ENCODE measurements around the gene ACSM6. TPM values are rescaled to one million over a fixed set of nuclear protein-coding genes. Genes with fewer than 3 reads are reported as not detected.
A peak's percentile ranks its signal among the peaks of the same experiment; 100 is the strongest.

Gene ACSM6
- total RNA-seq, 1 experiment from 2014 or later, result not detected

DNA sequence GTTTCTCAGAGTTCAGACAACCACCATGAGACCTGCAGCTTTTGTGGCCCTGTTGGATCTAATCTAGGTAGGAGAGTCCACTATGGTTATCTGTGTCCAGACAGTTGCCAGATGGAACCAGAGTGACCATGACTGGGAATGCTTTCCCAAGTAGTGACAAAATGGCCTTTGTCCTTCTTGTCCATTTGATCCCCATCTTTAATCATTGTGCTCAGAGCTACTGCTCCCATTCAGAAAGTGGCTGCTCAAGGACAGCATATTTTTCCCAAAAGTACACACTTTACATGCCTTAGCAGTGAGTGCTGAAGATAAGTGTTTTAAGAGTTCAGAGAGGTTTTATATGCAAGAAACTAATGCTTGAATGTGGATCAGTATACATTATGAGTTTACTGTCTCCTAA, 5.4 kb upstream of the ACSM6 start:
- H3K36me3 Mint-ChIP-seq, result no peaks in the 10 kb centered on the region
- no peak for TF ChIP-seq ZNF138 (CRISPR knock-in tag; conservative IDR thresholded peaks at IDR 0.05)
- no peak for TF ChIP-seq OVOL2 (CRISPR knock-in tag; IDR thresholded peaks at IDR 0.05; ENCODE audit: borderline replicate concordance)
- no peak for TF ChIP-seq TCF7 (CRISPR knock-in tag; IDR thresholded peaks at IDR 0.05; ENCODE audit: low read depth)
- TF ChIP-seq, protein P1, sequence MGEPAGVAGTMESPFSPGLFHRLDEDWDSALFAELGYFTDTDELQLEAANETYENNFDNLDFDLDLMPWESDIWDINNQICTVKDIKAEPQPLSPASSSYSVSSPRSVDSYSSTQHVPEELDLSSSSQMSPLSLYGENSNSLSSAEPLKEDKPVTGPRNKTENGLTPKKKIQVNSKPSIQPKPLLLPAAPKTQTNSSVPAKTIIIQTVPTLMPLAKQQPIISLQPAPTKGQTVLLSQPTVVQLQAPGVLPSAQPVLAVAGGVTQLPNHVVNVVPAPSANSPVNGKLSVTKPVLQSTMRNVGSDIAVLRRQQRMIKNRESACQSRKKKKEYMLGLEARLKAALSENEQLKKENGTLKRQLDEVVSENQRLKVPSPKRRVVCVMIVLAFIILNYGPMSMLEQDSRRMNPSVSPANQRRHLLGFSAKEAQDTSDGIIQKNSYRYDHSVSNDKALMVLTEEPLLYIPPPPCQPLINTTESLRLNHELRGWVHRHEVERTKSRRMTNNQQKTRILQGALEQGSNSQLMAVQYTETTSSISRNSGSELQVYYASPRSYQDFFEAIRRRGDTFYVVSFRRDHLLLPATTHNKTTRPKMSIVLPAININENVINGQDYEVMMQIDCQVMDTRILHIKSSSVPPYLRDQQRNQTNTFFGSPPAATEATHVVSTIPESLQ (CRISPR knock-in tag; IDR thresholded peaks at IDR 0.05), result no peak
- TF ChIP-seq, protein P2, sequence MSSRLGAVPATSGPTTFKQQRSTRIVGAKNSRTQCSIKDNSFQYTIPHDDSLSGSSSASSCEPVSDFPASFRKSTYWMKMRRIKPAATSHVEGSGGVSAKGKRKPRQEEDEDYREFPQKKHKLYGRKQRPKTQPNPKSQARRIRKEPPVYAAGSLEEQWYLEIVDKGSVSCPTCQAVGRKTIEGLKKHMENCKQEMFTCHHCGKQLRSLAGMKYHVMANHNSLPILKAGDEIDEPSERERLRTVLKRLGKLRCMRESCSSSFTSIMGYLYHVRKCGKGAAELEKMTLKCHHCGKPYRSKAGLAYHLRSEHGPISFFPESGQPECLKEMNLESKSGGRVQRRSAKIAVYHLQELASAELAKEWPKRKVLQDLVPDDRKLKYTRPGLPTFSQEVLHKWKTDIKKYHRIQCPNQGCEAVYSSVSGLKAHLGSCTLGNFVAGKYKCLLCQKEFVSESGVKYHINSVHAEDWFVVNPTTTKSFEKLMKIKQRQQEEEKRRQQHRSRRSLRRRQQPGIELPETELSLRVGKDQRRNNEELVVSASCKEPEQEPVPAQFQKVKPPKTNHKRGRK (CRISPR knock-in tag; IDR thresholded peaks at IDR 0.05; ENCODE audit: borderline replicate concordance), result no peak
- TF ChIP-seq, protein P3, sequence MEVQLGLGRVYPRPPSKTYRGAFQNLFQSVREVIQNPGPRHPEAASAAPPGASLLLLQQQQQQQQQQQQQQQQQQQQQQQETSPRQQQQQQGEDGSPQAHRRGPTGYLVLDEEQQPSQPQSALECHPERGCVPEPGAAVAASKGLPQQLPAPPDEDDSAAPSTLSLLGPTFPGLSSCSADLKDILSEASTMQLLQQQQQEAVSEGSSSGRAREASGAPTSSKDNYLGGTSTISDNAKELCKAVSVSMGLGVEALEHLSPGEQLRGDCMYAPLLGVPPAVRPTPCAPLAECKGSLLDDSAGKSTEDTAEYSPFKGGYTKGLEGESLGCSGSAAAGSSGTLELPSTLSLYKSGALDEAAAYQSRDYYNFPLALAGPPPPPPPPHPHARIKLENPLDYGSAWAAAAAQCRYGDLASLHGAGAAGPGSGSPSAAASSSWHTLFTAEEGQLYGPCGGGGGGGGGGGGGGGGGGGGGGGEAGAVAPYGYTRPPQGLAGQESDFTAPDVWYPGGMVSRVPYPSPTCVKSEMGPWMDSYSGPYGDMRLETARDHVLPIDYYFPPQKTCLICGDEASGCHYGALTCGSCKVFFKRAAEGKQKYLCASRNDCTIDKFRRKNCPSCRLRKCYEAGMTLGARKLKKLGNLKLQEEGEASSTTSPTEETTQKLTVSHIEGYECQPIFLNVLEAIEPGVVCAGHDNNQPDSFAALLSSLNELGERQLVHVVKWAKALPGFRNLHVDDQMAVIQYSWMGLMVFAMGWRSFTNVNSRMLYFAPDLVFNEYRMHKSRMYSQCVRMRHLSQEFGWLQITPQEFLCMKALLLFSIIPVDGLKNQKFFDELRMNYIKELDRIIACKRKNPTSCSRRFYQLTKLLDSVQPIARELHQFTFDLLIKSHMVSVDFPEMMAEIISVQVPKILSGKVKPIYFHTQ (CRISPR knock-in tag; IDR thresholded peaks at IDR 0.05), result no peak
- no peak for TF ChIP-seq ZNF317 (CRISPR knock-in tag; IDR thresholded peaks at IDR 0.05; ENCODE audit: borderline replicate concordance, low read depth)
- TF ChIP-seq, protein P4, sequence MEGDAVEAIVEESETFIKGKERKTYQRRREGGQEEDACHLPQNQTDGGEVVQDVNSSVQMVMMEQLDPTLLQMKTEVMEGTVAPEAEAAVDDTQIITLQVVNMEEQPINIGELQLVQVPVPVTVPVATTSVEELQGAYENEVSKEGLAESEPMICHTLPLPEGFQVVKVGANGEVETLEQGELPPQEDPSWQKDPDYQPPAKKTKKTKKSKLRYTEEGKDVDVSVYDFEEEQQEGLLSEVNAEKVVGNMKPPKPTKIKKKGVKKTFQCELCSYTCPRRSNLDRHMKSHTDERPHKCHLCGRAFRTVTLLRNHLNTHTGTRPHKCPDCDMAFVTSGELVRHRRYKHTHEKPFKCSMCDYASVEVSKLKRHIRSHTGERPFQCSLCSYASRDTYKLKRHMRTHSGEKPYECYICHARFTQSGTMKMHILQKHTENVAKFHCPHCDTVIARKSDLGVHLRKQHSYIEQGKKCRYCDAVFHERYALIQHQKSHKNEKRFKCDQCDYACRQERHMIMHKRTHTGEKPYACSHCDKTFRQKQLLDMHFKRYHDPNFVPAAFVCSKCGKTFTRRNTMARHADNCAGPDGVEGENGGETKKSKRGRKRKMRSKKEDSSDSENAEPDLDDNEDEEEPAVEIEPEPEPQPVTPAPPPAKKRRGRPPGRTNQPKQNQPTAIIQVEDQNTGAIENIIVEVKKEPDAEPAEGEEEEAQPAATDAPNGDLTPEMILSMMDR (IDR thresholded peaks at IDR 0.05), result no peak
- no peak for TF ChIP-seq NR2C2 (CRISPR knock-in tag; IDR thresholded peaks at IDR 0.05)
- TF ChIP-seq, protein P5, sequence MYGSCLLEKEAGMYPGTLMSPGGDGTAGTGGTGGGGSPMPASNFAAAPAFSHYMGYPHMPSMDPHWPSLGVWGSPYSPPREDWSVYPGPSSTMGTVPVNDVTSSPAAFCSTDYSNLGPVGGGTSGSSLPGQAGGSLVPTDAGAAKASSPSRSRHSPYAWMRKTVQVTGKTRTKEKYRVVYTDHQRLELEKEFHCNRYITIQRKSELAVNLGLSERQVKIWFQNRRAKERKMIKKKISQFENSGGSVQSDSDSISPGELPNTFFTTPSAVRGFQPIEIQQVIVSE (CRISPR knock-in tag; IDR thresholded peaks at IDR 0.05; ENCODE audit: borderline replicate concordance), result no peak
- TF ChIP-seq NR1H2 (CRISPR knock-in tag; IDR thresholded peaks at IDR 0.05), result no peak
- peaks cover 9% of the 10 kb centered on the region for H3K9me3 Mint-ChIP-seq
- CTCF ChIA-PET, result interaction anchor here (1.1 to 1.4 kb wide), 2 partner anchors 54 to 58 kb away, joined by 3 to 7 read pairs; no protein-coding TSS in a partner anchor
- ATAC-seq (no peak), DNase-seq (ENCODE audit: low spot score) (no peak)
- no peak overlapping the region; the same call in 1 of the 2 replicates for H3K27ac Mint-ChIP-seq
- POLR2A ChIA-PET, result no interaction called here
- peaks cover 7% of the 10 kb centered on the region for H3K4me1 Mint-ChIP-seq
- H3K27me3 Mint-ChIP-seq (ENCODE audit: low read depth), result no peaks in the 10 kb centered on the region
- no peak overlapping the region for H3K4me3 Mint-ChIP-seq

DNA sequence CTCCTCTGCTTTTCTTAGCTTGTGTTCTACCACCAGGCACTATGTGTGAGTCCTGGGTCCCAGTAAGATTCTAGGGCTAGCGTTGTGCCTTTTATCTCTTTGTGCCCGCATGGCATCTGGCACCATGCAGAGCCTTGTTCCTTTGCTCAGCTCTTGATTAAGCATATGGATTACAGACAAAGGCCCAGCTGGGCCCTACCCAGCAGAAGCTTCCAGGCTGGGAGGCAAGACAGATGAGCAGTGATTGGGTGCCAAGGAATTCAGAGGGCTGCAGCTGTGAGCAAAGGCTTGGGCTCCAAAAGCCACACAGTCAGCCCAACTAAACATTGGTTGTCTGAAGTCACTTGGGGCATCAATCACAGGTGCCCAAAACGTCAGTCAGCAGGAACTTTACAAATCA, 2.0 kb downstream of the ACSM6 start:
- no peaks in the 10 kb centered on the region for H3K27me3 Mint-ChIP-seq (ENCODE audit: low read depth)
- TF ChIP-seq ZNF423 (CRISPR knock-in tag; IDR thresholded peaks at IDR 0.05) (peak; percentile 60), ZNF416 (CRISPR knock-in tag; IDR thresholded peaks at IDR 0.05) (no peak)
- ATAC-seq (peak; percentile 91), DNase-seq (ENCODE audit: low spot score) (no peak)
- H3K36me3 Mint-ChIP-seq, result peaks cover 6% of the 10 kb centered on the region
- ChIA-PET POLR2A (no interaction called here), CTCF (interaction anchor here (0.7 to 1.3 kb wide), 4 partner anchors 41 to 168 kb away, joined by 3 to 7 read pairs (median 4); no protein-coding TSS in a partner anchor)
- H3K9me3 Mint-ChIP-seq, result peaks cover 14% of the 10 kb centered on the region
- no peak overlapping the region for H3K4me3 Mint-ChIP-seq
- peaks cover 28% of the 10 kb centered on the region for H3K4me1 Mint-ChIP-seq
- H3K27ac Mint-ChIP-seq, result peak overlapping the region; percentile 24; the same call in 1 of the 2 replicates

All from WTC11 (cell line).